Measurements from ENCODE around the gene MYO1E.
"Not testable (repeated sequence)": the region's sequence is repeated elsewhere in the genome, so short reads cannot be mapped to it uniquely, and the experiment has no call there.

The MYO1E gene

DNA sequence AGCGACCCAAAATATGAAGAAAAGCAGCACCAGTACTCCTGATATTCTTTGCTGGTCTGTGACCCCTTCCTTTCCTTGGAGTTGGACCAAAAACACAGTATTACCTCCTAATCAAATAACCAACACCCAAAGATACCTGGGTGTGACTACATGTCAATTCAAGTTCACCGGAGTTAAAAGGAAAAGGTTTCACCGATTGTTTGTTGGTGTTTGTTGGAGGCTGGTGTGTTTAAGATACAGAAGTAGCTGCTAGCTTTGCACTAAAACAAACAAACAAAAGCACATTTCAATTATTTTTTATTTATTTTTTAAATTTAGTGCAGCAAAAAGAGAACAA is 81.5 kb downstream of the MYO1E start:
- DNase-seq (ENCODE audit: low read depth), result no peak

DNA sequence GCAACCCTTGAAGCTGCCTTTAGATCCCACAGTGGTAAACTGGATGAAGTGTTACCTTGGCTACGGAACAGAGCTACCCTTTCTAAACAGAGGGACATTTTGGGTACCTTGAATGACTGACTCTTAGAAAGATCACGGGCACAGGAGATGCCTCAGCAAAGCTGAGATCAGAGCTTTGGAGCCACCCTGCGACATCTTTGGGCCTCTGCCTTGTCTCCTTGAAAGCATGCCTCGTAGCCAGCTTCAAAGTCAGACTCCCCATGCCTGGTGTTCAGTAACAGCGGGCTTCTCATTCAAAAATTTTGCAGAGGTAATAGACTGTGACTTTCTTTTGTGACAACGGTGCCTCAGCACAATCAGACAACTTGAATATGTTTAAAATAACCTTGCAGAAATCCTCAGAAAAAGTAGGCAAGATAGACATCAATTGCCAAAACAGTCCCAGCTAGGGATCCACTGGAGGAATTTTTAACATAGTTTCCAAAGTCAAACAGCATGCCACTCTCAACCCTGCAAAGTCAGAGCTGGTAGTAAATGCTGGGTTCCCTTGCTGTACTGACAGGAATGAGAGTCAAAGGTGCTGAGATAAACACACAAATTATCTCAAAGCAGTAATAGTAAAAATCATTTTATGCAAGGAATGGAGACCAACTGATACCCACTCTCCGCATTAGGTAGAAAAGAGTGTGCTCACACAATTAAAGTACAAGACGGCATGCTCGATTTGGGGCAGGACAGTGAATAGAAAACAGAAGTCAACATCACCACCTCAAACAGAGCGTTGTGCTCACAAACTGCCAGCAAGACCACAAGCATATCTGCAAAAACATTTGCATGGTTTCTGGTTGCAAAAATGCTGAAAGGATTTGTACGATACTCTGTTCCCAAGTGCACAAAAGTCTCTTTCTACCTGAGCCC is 82.1 kb downstream of the MYO1E start:
- DNase-seq (ENCODE audit: low read depth), result no peak

DNA sequence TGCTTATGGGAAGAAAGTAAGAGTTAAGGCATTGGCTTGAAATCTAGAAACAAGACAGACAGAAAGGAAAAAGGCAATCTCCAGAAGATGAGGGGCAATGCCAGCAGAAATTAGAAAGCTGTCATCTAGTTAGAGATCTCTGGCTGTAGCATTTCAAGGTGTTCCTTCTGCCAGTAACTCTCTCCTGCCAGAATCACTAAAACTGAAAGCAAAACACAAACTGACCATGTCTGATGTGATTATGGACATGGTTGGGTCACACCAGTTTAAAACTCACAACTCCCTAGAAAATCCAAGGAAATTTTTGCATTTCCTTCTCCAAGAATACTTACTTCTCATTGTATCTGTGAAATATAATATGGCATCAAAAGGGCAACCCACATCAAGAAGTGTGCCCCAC is 83.1 kb downstream of the MYO1E start:
- DNase-seq (ENCODE audit: low read depth), result no peak

DNA sequence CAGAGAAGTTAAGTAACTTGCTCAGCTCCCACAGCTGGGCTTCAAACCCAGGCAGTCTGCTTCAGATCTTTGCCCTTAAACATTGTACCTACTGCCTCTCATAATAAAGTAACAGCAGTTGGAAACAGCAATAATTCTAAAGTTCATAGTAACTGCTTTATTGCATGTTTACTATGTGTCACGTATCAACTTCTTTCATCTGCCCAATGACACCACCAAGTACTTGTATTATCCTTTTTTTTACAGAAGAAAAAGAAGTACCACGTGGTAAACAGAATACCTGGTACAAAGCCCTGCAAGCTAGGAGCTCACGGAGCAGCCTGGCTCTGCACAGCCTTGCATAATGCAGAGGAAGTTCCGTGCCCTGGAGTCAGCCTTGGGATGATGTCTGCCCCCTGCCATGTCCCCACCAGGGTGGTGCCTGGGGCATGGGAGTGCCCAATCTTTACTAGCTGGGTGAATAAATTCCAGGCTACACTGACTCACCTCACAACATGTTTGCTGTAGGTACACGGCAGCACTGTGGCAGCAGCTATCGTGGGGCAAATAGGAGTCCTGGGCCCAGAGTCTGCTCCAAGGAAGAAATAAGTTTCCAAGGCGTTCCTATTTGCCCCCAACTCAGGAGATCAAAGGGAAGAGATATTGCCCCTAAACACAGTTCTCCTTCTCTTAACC is 88.8 kb downstream of the MYO1E start:
- DNase-seq (ENCODE audit: low read depth), result no peak

DNA sequence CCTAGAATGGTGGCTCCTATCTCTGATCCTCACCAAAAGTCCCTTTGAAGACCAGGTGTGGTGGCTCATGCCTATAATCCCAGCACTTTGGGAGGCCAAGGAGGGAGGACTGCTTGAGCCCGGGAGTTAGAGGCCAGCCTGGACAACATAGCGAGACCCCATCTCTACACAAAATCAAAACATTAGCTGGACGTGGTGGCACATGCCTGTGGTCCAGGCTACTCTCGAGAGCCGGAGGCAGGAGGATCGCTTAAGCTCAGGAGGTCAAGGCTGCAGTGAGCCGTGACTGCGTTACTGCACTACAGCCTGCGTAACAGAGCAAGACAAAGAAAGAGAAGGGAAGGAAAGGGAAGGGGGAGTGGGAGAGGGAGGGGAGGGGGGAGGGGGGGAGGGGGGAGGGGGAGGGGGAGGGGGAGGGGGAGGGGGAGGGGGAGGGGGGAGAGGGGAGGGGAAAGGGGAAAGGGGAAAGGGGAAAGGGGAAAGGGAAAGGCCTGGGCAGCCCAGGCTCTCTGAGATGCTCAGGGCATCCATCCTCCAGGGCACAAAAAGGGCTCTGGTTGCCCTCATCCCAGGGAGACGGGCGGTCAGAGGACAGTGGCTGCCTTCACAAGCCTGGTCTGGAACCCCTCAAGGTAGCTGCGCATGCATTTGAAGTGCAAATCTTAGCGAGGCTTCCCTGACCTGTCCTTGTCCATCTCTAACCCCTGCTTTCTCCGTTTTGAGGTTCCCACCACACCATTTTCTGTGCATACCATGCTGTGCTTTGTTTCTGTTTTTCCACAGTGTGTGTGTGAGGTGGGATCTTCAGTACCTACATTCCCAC is 89.9 kb downstream of the MYO1E start:
- no peak for DNase-seq (ENCODE audit: low read depth)

DNA sequence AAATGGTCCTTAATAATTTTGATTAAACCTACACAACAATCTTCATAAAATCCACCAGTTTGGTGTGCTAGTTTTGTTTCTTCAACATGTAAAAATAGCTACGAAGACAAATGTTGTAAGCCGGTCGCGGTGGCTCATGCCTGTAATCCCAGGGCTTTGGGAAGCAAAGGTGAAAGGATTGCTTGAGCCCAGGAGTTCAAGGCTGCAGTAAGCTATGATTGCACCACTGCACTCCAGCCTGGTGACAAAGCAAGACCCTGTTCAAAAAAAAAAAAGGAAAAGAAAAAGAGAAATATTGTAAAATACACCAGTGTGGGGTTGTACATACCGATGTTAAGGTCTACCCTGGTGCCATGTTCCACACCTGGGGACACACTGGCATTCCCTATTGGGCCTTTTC is 91.0 kb downstream of the MYO1E start:
- DNase-seq (ENCODE audit: low read depth), result no peak

DNA sequence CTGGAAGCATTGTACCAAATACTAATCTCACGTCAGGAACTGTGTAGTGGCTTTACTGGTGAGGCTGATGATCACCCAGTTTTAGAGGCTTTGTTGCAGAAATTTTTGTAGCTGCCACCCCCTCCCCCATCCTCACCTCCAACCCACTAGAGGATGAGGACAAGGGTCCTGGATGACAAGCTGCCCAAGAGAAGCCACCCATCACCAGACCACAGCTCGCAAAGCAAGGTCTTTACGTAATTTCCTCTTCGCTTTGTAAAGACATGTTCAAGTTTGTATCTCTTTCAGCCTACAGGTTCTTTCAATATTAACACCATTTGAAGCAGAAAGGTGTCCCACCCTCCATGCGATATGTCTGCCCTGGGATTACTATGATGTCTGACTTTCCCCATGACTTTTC is 91.8 kb downstream of the MYO1E start:
- DNase-seq (ENCODE audit: low read depth), result no peak

DNA sequence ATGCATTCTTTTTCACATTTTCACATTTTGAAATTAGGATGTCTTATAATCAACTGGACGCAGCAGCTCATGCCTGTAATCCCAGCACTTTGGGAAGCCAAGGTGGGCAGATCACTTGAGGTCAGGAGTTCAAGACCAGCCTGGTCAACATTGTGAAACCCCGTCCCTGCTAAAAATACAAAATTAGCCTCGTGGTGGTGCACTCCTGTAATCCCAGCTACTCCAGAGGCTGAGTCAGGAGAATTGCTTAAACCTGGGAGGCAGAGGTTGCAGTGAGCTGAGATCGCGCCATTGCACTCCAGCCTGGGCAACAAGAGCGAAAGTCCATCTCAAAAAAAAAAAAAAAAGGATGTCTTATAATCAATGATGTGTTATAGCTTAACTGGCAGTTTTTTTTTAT is 92.4 kb downstream of the MYO1E start:
- not testable (repeated sequence) for DNase-seq (ENCODE audit: low read depth)

DNA sequence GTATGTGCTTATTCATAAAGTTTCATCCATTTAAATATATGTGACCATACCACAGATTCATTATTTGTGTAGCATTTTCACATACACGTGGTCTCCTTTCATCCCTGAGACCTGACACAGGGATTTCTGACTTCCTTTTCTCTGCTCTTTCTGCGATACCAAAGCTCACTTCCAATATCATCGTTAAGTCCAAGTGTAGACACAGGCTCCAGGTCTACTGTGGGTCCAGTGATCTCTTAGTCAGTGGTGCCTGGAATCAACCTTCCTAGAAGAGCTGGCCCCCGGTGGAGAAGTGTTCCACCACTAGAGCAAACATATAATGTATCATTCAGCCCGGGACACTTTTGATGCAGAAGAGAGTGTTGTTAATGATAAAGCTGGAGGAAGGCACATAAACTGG is 93.6 kb downstream of the MYO1E start:
- no peak for DNase-seq (ENCODE audit: low read depth)

DNA sequence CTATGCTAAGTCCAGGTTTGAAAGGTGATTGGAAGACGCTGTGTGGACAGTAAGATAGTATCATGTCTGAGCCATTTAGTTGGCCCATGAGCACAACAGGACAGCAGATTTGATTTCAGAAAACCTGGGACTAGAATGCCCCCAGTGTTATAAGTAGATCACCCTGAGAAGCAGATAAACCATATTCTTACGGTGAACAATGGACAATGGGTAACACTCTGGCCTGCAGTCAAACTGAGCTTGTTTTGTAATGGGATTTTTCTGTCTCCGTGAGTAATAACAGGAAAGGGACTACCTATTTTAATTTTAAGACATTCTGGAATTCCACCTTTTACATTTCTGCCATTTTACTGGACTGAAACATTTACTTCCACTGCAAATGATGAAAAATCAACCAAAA is 94.6 kb downstream of the MYO1E start:
- DNase-seq (ENCODE audit: low read depth), result no peak

DNA sequence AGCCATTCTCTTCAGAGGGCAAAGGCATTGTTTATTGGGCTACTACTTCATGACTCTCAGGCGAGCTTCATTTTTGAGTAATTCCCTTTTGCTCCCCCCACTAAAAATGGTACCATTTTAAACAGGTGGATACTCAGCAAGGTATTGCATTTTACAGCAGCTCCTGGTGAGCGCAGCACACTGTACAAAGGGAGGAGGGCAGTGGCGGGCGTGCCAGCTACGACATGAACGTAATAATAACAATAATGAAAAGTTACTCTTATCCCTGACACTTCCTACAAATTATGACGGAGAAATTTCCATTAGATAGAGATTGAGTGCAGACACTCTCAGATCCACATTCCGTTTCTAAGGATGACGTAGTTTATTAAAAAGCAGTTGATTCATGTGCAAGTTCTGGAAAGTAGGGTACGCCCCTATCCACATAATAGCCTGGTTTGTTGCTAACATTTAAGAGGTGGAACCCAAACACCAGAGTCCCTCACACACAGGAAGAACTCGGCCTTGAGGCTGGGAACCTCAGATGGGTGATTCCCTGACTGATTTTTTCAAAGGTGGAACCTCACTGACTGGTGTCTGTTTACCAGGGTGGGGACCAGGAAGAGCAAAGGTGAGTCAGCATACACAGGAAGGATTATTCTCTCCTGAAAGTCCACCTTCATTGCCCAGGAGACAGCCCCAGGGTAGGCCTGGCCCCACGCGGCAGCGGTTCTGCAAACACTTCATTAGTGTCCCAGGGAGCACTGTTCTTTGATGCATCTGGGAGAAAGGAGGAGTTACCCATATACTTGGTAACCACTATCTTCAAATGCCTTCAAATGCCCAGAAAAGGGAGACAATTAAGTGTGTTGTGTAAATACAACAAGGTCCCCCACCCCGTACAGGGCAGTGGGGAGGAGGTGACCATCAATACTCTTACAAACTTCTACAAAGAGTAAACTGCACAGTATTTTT is 96.2 kb downstream of the MYO1E start:
- no peak for DNase-seq (ENCODE audit: low read depth)

DNA sequence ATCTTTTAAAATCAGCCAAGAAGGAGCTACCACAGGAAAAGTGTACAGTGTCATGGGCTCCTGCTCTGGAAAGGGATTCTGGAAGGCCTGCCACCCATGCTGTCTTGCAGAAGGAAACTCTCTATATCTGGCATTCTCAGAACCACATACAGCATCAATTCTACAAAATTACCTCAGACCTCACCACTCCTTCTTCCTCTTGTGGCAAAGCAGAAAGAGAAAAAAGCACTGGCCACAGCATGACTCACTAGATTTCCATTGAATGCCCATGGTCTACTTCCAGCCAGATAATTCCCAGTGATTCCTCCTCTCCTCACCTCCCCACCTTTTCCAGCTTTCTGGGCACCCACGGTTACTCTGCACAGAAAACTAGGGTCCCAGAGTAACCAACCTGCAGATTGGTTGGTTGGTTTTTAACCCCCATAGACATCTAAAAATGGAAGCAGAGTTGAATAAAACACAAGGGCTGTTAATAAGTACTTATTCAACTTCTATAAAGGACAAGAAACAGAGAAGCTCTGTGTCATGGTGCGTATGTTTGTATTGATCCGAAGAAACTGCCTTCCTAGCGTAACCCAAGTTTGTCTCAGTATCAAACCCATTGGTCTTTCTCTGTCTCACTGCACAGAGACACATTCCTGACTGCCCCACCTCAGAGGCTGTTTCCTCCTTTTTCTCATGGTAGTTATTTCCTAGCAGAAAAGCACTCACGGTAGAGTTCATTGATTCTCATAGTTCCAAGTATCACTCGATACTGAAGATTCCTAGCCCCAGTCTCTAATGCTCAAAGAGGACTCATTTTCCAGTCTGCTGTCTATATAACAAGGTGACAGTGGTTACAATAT is 98.3 kb downstream of the MYO1E start:
- no peak for DNase-seq (ENCODE audit: low read depth)

DNA sequence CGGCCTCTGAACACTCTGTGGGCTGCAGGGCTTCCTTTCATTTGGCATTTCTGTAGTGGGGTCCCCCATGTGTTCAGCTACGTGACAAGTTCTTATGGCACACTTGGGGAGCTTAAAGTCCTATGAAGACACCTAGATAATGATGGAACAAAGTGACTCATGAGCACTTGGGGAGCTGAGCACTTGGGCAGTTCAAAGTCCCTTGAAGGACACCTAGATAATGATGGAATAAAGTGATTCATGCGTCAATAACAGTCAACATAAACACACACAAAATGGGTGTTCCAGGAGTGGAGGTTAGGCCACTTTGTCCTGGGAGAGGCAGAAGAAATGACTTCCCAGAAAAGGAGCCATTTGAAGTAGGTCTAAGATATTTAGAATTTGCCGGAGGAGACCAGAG is 99.4 kb downstream of the MYO1E start:
- DNase-seq (ENCODE audit: low read depth), result no peak

DNA sequence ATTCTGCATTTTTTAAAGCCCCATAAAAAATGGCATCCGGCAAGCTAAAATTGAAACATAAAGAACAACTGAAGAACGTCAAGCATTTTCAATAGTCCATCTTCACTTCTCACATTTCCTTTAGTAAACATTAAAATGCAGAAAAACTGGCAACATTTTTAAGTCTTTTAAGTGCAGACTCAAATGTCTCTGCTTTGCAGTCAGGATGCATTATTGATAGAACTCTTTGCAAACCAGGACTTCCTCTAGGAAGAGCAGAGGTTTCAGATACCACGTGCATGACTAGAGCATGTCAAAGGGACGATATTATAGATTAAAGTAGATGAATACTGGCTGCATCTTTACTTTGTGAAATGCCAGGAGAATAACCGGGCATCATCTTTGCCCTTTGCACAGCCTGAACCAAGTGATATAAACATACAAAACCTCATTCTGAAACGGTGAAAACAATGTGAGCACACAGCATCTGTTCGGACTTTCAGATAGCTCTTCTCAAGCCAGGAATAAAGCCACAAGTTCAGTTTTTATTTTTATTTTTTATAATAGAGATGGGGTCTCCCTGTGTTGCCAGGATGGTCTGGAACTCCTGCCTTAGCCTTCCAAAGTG is 101.0 kb downstream of the MYO1E start:
- no peak for DNase-seq (ENCODE audit: low read depth)

DNA sequence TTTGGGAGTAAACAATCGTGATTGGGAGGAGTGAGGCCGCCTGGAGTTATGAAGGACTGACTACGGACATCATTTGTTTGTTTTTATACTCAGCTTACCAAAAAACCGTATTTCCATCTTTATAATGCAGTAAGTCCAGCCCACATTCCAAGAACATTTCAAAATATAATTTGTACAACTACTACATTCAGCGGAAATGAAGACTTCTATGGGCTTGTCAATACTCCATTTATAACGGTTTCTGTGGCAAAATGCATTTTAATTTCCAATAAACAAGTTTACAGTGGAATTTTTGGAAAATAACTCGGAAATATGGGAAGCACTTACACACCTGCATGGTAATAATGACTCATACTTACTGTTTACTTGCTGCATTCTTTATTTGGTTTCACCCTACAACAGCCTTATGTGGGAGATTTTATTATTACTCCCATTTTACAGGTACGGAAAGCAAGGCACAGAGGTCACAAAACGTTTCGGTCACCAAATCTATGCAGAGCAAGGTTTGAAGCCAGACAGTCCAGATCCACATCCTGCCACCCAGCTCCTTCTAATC is 103.7 kb downstream of the MYO1E start:
- no peak for DNase-seq (ENCODE audit: low read depth)

DNA sequence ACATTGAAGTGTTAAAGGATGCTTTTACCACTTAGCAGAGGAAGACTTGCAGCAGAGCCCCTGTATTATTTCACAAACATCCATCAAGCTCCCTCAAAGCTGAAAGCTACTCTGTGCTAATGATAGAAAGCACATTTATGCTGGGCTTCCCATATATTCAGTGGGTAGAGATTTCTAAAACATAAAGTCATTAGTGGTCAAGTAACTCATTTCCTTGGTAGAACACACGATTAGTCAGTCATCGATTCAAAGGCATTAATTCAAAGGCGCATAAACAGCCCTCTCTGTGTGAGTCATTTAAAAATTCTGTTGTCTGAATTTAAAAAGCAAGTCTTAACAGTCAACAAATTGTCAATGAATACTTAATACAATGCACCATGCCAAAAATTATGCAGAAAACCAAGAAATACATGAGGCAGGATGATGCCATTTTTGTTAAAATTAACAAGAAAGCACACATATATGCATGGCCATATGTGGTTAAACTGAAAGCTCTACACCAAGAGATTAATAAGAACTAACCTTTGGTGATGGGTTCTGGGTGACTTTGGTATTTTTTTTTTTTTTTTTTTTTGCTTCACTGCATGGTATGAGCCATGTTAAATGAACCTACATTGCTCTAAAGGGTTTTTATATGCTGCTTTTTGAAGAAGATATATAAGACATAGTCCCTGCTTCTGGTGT is 104.4 kb downstream of the MYO1E start:
- peak; percentile 61 for DNase-seq (ENCODE audit: low read depth)

DNA sequence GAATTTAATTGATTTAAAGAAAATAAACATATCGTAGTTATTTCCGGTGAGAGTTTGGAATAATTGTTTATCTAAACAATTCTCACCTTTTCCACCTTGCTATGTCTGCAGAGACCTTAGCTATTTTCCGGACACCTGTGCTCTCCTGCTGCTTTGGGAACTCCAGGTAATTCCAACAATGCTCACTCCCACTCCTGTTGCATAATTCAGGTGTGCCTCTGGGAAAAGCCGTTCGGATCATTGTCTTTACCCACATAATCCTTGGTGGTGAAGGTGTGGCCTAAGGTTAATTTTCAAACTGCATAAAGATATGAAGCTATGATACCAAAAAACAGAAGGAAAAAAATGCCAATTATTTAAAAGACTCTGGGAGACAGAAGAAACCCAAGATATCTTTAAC is 106.6 kb downstream of the MYO1E start:
- no peak for DNase-seq (ENCODE audit: low read depth)

DNA sequence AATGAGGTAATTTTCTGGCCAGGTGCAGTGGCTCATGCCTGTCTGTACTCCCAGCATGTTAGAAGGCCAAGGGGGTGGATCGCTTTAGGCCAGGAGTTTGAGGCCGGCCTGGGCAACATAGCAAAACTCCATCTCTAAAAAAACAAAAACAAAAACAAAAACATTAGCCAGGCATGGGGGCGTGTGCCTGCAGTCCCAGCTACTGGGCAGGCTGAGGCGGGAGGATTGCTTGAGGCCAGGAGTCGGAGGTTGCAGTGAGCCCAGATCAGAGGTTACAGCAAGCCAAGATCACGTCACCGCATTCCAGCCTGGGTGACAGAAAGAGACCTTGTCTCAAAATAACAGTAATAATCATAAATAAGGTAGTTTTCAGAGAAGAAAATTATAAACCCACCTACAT is 110.4 kb downstream of the MYO1E start:
- no peak for DNase-seq (ENCODE audit: low read depth)

DNA sequence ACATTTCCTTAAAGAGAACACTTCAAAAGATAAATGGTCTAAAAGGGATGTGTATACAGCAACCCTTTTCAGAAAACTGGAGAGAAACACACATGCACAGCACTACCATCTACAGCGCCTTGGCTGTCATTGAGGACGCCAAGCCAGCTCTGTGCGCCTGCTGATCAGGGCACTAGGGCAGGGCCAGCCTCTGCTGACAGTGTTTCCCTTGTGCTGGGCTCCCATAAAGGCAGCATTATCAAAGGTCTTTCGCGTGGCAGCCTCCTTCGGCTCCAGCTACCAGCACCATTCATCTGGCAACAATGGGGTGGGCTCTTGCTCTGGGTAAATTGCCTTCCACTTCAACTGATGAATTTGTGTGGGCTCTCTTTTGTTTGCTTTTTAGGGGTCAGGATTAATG is 112.6 kb downstream of the MYO1E start:
- DNase-seq (ENCODE audit: low read depth), result no peak
